Measurements from ENCODE around the gene XIRP2.
A peak's percentile ranks its signal among the peaks of the same experiment; 100 is the strongest.

Gene XIRP2

GRCh38 chr2:167292430-167293171 is 404.3 kb downstream of the XIRP2 start, which contains the start of gene B3GALT1:
Gene B3GALT1, plus strand, starts transcription at chr2:167293001.
- peak; percentile 94 for DNase-seq (ENCODE audit: low read depth, low spot score)

- peak; percentile 44 for DNase-seq (ENCODE audit: low read depth, low spot score)
Observed at GRCh38 chr2:167293172-167293781, 405.0 kb downstream of the XIRP2 start.

- peak; percentile 33 for DNase-seq (ENCODE audit: low read depth, low spot score)
Observed at GRCh38 chr2:167293943-167294775, 405.9 kb downstream of the XIRP2 start.

- no peak for DNase-seq (ENCODE audit: low read depth, low spot score)
Observed at GRCh38 chr2:167294776-167295140, 406.5 kb downstream of the XIRP2 start.

GRCh38 chr2:167297292-167297691 is 409.0 kb downstream of the XIRP2 start:
- no peak for DNase-seq (ENCODE audit: low read depth, low spot score)

GRCh38 chr2:167298017-167298416 is 409.7 kb downstream of the XIRP2 start:
- DNase-seq (ENCODE audit: low read depth, low spot score): no peak
